SK-N-MC (cell line): Measurements from ENCODE around the gene PRRX1.
A peak's percentile ranks its signal among the peaks of the same experiment; 100 is the strongest.

ENCODE experiments used
- DNase-seq: peaks from one replicate; pipeline ENCODE4 v3.0.0-alpha.2; 2011; ENCODE audit warnings: low read depth, low spot score
- H3K27ac ChIP-seq: fragments of 200-600 bp; sonication (generic); 2 replicates; pipeline ENCODE4 v1.5.1; 2016; ENCODE audit warnings: mixed run types
- H3K36me3 ChIP-seq: fragments of 200-600 bp; sonication (generic); 2 replicates; pipeline ENCODE4 v1.6.1; 2017; ENCODE audit warnings: antibody characterized with exemption, low read length, mixed read lengths; ENCODE audit not compliant: insufficient read depth
- H3K4me3 ChIP-seq: fragments of 200-600 bp; sonication (generic); 2 replicates; pipeline ENCODE4 v1.5.1; 2016
- H3K9ac ChIP-seq: fragments of 200-600 bp; sonication (generic); 2 replicates; pipeline ENCODE4 v1.8.0; 2017; ENCODE audit warnings: mixed run types, mixed read lengths; ENCODE audit not compliant: insufficient read length
- H3K9me3 ChIP-seq: fragments of 200-600 bp; sonication (generic); 2 replicates; pipeline ENCODE4 v1.6.1; 2017; ENCODE audit warnings: low read depth, mild to moderate bottlenecking, antibody characterized with exemption, low read length, moderate library complexity, mixed read lengths
- EZH2 ChIP-seq: fragments of 200-600 bp; sonication (generic); IDR thresholded peaks from one replicate; pipeline ENCODE4 v1.6.1; 2017; ENCODE audit warnings: antibody characterized with exemption
- FOXP2 ChIP-seq: optimal IDR thresholded peaks from 2 replicates; pipeline ENCODE3; 2011; ENCODE audit warnings: mild to moderate bottlenecking, moderate library complexity; ENCODE audit not compliant: insufficient read depth; ENCODE audit errors: extremely low read length, control extremely low read depth
- POLR2AphosphoS5 ChIP-seq: IDR thresholded peaks from 2 replicates; pipeline ENCODE4 v1.6.1; 2012; ENCODE audit warnings: mild to moderate bottlenecking, low read depth, low read length, borderline replicate concordance

PRRX1 gene

GRCh38 chr1:170661646-170662411 lies 2.1 kb upstream of the PRRX1 start:
- TF ChIP-seq FOXP2 (peak; percentile 15), EZH2 (no peak), POLR2AphosphoS5 (peak; percentile 21; the same call in 1 of the 2 replicates)
- Histone ChIP-seq H3K4me3 (peak overlapping the region; percentile 95), H3K9ac (peak overlapping the region; percentile 85), H3K36me3 (no peaks in the 10 kb centered on the region), H3K27ac (peak overlapping the region; percentile 92), H3K9me3 (no peaks in the 10 kb centered on the region)
- DNase-seq: no peak

DNA sequence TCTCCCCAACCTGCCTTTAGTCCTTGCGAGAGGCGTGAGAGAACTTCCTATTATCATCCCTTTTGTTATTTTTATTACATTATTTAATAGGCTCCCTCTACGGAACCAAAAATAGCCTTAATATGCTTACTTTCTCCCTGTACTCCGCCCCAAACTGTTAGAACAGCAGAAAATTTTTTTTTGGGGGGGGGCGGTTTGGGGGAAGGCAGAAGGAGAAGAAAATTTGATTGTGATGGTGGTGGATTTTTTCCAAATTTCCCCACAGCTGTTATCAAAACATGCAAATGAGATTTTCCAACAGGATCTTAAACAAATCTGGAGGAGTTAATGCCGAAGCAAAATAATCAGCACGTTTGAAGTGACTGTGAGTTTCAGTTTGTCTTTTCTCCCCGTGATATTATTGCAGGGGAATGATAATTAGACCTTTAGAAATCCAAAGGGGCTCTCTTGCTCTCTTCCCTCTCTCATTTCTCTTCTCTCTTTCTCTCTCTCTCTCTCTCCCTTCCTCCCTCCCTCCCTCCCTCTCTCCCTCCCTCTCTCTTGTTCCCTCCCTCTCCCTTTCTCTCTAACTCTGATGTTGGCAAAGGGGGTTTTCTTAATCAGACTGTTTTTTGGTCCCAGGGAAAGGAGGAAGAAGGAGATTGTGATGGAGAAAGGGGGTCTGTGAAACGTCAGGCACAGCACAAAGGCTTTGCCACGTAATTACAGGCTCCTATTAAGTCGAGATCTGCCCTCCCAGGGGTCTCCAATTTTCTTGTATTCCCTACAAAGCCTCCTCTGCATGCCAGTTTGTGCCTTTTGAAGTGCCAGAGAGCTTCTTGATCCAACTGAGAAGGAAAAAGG lies 1.1 kb upstream of the PRRX1 start:
- Histone ChIP-seq H3K27ac (peak overlapping the region; percentile 92), H3K4me3 (peak overlapping the region; percentile 95), H3K36me3 (no peaks in the 10 kb centered on the region), H3K9me3 (no peaks in the 10 kb centered on the region), H3K9ac (peak overlapping the region; percentile 85)
- TF ChIP-seq FOXP2: no peak
- peak; percentile 21; the same call in 1 of the 2 replicates for TF ChIP-seq POLR2AphosphoS5
- DNase-seq: no peak

GRCh38 chr1:170663404-170664092 lies 383 bp upstream of the PRRX1 start:
- Histone ChIP-seq H3K27ac (peak overlapping the region; percentile 92), H3K9ac (peak overlapping the region; percentile 85)
- no peak for DNase-seq

GRCh38 chr1:170664828-170665612 lies 1.1 kb downstream of the PRRX1 start:
- no peaks in the 10 kb centered on the region for H3K9me3 ChIP-seq
- H3K36me3 ChIP-seq: no peaks in the 10 kb centered on the region
- H3K9ac ChIP-seq: peak overlapping the region; percentile 85
- H3K4me3 ChIP-seq: peak overlapping the region; percentile 95
- H3K27ac ChIP-seq: no peak overlapping the region
- TF ChIP-seq EZH2 (no peak), POLR2AphosphoS5 (no peak), FOXP2 (no peak)
- DNase-seq: no peak

More at GRCh38 chr1:170663404-170664092, 383 bp upstream of the PRRX1 start:
- Histone ChIP-seq H3K9me3 (no peaks in the 10 kb centered on the region), H3K36me3 (no peaks in the 10 kb centered on the region), H3K4me3 (peak overlapping the region; percentile 95)
- TF ChIP-seq POLR2AphosphoS5 (no peak), FOXP2 (no peak), EZH2 (no peak)

- no peak for DNase-seq
- no peaks in the 10 kb centered on the region for H3K36me3 ChIP-seq
- TF ChIP-seq EZH2 (no peak), FOXP2 (no peak), POLR2AphosphoS5 (no peak)
- H3K9me3 ChIP-seq: no peaks in the 10 kb centered on the region
- peak overlapping the region; percentile 95 for H3K4me3 ChIP-seq
- peak overlapping the region; percentile 85 for H3K9ac ChIP-seq
- H3K27ac ChIP-seq: no peak overlapping the region
Measured at GRCh38 chr1:170665629-170666028, 1.7 kb downstream of the PRRX1 start.

DNA sequence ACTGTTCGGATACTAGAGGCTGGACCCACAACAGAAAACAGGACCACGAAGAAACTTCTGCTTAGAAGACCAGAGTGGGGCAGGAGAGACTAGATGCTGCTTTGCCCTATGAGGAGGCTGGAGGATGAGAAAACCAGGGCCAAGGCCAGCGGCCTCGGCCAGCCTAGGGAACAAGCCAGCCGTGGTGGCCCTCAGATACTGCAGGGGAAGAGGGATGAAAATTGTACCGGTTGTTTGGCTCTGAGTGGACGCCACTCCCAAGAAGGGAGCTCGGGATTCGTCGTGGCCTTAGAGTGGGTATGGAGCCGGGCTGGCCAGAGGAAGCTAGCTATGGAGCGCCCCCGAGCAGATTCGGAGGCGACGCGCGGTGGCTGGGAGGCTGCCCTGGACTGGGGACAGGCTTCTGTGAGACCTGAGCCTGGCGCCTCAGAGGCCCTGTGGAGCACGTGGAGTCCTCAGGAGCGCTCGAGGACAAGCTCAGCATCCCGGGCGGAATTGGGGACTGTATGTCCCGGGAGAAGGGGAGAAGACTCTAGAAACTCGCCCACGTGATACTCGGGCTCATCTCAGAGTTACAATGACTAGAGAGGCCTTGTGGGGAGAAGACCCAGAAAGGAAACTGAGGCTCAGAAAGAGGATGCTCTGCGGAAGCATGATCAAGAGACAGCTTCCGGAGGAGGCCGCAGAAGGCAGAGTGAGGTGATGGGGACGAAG lies 2.8 kb downstream of the PRRX1 start:
- no peak overlapping the region for H3K27ac ChIP-seq
- no peak overlapping the region for H3K4me3 ChIP-seq
- H3K36me3 ChIP-seq: no peaks in the 10 kb centered on the region
- H3K9me3 ChIP-seq: no peaks in the 10 kb centered on the region
- no peak for DNase-seq
- no peak overlapping the region for H3K9ac ChIP-seq
- TF ChIP-seq EZH2: no peak
- TF ChIP-seq POLR2AphosphoS5: no peak
- TF ChIP-seq FOXP2: no peak

DNA sequence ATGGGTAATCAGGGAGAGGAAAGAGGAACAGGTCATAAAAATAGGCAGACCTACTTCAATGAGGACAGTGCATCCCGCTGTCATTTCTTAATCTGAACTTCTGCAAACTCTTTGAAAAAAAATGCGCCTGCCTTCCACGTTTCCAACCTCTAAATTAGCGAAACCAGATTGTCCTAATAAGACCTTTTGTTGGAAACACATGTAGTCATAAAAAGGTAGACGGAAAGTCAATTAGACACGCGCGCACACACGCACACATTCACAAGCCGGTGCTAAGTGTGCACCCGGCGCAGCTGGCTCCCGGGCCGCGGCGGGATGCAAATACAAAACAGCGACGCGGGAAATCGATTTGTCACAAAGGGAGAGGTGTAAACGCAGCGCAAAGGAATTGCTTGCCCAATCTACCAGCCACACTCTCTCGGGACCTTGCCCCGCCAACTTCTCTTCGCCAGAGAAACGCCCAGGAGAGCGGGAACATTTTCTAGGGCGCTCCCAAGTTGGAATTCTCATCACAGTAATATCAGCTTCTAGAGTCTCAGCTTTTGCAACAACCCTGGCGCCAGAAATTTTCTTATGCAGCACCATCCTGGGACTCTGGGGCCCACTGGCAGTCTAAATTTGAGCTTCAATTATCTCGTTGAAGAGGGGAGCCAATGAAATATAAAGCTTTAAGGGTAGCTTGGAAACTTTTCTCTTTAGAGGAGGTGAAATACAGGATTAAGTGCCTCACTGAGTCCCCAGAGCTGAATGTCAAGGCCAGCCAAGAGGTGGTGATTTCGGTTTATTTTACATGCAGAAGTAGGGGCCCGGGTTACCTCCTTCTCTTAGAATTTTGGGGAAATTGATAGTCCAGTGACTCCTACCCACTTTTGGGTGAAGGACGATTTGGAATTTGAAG lies 4.5 kb downstream of the PRRX1 start:
- H3K9me3 ChIP-seq: no peaks in the 10 kb centered on the region
- H3K4me3 ChIP-seq: peak overlapping the region; percentile 82
- DNase-seq: no peak
- no peaks in the 10 kb centered on the region for H3K36me3 ChIP-seq
- peak overlapping the region; percentile 25 for H3K9ac ChIP-seq
- H3K27ac ChIP-seq: peak overlapping the region; percentile 85
- no peak for TF ChIP-seq POLR2AphosphoS5
- no peak for TF ChIP-seq EZH2
- peak; percentile 65 for TF ChIP-seq FOXP2
